ENCODE data around the gene FREY1.
A peak's percentile ranks its signal among the peaks of the same experiment; 100 is the strongest.

DNA sequence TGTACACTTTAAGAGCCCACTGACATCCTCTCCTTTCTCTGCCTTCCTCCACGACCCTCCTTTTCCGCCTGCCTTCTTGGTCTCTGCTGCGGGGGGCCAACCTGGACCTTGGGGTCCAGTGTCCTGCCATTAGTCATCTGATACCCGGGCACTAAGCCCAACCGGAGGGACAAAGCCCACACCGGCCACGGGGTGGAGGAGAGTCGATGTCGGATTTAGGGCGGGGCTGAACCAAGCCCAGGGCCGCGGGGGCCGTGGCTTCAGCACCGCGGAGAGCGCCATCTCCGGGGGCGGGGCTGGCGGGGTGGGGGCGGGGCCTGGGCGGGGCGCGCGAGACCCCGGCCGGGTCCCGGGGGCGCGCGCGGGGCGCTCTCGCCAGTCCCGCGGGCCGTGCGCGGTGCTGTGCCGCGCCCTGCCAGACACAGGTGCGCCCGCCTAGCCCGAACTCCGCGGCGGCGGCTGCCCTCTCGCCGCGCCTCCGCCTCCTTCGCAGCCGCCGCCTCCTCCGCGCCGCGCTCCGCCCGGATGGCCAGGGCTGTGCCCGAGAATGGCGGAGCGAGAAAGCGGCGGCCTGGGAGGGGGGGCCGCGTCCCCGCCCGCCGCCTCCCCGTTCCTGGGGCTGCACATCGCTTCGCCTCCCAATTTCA is 21.7 kb downstream of the FREY1 start, which contains the start of gene MAPK8IP1:
- TF ChIP-seq EP300 (IDR thresholded peaks at IDR 0.05; ENCODE audit: borderline replicate concordance) (no peak), CREB1 (IDR thresholded peaks at IDR 0.05; ENCODE audit: low read depth) (no peak), YY1 (IDR thresholded peaks at IDR 0.05; ENCODE audit: low read depth) (peak; percentile 44; the same call in 1 of the 2 replicates), CEBPB (IDR thresholded peaks at IDR 0.05) (no peak), NFIC (IDR thresholded peaks at IDR 0.05) (no peak), TCF12 (IDR thresholded peaks at IDR 0.05; ENCODE audit: low read depth) (no peak), TEAD4 (IDR thresholded peaks at IDR 0.05) (no peak), ZBTB7A (IDR thresholded peaks at IDR 0.05; ENCODE audit: low read depth) (no peak), FOXM1 (IDR thresholded peaks at IDR 0.05; ENCODE audit: borderline replicate concordance, low read depth) (no peak), TAF1 (IDR thresholded peaks at IDR 0.05; ENCODE audit: low read depth) (no peak), RAD21 (IDR thresholded peaks at IDR 0.05; ENCODE audit: low read depth) (no peak)
- TF ChIP-seq, protein P1, sequence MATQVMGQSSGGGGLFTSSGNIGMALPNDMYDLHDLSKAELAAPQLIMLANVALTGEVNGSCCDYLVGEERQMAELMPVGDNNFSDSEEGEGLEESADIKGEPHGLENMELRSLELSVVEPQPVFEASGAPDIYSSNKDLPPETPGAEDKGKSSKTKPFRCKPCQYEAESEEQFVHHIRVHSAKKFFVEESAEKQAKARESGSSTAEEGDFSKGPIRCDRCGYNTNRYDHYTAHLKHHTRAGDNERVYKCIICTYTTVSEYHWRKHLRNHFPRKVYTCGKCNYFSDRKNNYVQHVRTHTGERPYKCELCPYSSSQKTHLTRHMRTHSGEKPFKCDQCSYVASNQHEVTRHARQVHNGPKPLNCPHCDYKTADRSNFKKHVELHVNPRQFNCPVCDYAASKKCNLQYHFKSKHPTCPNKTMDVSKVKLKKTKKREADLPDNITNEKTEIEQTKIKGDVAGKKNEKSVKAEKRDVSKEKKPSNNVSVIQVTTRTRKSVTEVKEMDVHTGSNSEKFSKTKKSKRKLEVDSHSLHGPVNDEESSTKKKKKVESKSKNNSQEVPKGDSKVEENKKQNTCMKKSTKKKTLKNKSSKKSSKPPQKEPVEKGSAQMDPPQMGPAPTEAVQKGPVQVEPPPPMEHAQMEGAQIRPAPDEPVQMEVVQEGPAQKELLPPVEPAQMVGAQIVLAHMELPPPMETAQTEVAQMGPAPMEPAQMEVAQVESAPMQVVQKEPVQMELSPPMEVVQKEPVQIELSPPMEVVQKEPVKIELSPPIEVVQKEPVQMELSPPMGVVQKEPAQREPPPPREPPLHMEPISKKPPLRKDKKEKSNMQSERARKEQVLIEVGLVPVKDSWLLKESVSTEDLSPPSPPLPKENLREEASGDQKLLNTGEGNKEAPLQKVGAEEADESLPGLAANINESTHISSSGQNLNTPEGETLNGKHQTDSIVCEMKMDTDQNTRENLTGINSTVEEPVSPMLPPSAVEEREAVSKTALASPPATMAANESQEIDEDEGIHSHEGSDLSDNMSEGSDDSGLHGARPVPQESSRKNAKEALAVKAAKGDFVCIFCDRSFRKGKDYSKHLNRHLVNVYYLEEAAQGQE (IDR thresholded peaks at IDR 0.05; ENCODE audit: low read depth) = peak; percentile 83
- TF ChIP-seq, protein P2, sequence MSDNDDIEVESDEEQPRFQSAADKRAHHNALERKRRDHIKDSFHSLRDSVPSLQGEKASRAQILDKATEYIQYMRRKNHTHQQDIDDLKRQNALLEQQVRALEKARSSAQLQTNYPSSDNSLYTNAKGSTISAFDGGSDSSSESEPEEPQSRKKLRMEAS (IDR thresholded peaks at IDR 0.05) = no peak
- TF ChIP-seq, protein P3, sequence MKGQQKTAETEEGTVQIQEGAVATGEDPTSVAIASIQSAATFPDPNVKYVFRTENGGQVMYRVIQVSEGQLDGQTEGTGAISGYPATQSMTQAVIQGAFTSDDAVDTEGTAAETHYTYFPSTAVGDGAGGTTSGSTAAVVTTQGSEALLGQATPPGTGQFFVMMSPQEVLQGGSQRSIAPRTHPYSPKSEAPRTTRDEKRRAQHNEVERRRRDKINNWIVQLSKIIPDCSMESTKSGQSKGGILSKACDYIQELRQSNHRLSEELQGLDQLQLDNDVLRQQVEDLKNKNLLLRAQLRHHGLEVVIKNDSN (IDR thresholded peaks at IDR 0.05) = no peak
